ENCODE data around the gene ITGB7.
A peak's percentile ranks its signal among the peaks of the same experiment; 100 is the strongest.
"Not testable (repeated sequence)": the region's sequence is repeated elsewhere in the genome, so short reads cannot be mapped to it uniquely, and the experiment has no call there.

The ITGB7 gene

DNA sequence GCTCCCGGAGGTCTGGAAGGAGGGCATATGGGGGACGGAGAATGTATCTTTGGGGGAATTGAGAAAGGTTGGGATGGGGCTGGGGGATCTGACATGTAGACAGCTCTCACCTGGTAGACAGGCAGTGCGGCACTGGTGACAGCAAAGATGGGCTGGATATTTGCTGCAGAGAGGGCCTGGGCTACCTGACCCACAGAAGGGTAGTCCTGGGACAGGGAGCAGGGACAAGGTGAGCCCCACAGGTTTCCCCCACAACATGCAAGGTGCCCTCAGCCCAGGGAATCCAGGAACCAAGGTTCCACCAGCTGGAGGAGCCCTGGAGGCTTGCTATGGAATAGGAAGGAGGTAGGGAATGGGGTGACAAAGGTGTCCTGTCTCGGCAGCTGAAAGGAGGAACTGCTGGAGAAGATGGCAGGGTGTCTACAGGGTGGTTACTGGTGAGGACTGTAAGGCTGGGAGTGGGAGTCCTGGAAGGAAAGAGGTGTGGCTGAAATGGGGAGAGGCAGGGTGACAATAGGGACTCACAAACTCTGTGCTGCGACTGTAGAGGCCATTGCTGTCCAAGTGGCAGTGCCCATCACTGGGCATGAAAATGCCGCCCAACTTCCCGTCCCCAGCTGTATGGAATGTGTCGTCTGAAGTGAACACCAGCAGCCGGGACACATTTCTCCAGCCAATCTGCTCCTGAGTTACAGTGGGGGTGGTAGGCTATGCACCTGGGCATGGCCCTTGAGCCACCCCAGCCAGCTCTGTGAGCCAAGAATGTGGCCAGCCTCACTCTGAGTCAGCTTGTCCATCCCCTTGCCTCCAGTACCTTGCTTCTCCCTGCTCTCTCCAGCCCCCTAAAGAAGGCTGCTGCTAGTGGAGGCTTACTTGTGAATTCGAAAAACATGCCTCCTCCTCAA, 11.3 kb downstream of the ITGB7 start:
- DNase-seq = no peak

- DNase-seq = no peak
Measured at GRCh38 chr12:53194973-53195372, 12.1 kb downstream of the ITGB7 start.

GRCh38 chr12:53193985-53194716, 12.9 kb downstream of the ITGB7 start:
- DNase-seq = no peak

- DNase-seq = no peak
Measured at GRCh38 chr12:53193040-53193439, 14.0 kb downstream of the ITGB7 start.

DNA sequence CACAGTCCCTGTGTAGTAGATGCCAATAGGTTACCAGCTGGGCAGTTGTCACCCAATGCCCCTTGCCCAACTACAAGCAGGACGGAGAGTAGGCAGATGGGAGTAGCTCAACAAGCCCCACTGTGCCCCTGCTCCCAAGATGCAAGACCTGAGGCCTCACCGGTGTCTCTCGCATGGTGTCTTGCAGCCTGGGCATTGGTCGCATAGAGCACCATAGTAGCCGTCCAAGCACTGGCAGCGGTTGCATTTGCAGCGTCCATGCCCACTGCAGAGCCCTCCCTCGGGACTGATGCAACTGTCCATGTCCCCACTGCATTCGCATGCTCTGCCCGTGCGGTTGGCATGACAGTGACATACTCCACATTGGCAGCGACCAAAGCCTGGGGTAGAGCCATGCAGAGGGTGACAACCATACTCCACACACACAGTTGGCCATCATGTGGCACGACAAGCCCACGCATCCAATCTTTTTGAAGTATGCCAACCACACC, 14.5 kb downstream of the ITGB7 start:
- DNase-seq = no peak

GRCh38 chr12:53191885-53192530, 15.0 kb downstream of the ITGB7 start:
- no peak for DNase-seq

DNA sequence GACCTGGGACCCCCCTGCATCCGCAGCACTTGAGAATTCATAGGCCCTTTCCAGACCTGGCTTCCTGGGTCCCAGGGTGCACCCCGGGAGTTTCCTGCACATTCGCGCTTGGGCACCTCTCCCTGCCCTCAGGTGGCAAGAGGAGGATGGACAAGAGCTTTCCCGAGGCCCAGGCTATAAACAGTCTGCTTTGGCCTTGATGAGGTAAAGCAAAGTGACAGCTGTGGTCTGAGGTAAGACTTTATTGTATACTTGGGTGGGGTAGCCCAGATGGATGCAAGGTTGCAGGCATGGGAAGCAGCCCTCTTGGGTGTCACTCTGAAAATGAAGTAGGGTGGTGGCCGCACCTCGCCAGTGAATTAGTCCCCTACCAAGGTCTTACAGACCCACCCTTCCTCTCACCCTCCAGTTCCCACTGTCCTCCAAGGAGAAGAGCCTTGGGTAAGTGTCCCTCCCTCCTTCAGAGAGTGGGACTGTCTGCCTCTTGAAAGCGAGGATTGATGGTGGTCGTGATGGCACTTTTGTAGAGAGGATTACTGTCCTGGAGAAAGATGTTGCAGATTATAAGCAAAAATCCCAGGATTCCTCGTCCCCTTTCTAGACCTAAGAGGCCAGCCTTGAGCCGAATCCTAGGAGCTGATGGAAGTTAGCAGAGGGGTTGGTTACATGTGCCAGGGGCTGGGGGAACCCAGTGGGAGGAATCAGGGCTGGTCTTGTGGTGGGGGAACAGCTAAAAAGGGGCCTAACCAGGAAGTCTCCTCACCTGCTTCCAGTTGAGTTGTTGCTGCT, 15.8 kb downstream of the ITGB7 start:
- DNase-seq = no peak

DNA sequence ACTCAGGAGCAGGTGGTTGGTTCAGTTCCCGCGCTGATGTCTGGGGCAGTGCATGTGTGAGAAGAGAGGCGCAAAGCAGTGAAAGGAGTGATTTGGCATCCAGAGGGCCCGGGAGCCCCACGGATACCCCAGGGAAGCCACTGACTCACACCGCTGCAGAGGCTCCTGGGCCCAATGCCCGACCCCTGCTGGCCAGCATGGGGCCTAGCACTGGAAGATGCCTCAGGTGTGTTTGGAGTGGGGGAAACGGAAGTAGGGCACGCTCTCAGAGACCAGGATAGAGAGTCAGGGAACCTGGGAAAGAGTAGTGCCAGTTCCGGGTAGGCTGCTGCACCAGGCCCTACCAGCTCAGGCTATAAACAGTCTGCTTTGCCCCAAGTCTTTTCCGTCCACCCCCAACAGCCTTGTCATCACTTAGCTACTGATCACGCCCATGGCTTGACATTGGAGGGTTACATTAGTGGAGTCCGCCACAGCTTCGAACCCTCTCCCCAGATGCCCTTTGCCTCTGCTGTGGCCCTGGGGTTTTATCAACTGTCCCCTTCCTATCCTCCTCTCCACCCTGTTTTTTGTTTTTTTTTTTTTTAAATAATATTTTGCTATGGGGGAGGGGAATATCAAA, 16.8 kb downstream of the ITGB7 start:
- peak; percentile 68 for DNase-seq

- no peak for DNase-seq
Measured at GRCh38 chr12:53187145-53187899, 19.7 kb downstream of the ITGB7 start.

DNA sequence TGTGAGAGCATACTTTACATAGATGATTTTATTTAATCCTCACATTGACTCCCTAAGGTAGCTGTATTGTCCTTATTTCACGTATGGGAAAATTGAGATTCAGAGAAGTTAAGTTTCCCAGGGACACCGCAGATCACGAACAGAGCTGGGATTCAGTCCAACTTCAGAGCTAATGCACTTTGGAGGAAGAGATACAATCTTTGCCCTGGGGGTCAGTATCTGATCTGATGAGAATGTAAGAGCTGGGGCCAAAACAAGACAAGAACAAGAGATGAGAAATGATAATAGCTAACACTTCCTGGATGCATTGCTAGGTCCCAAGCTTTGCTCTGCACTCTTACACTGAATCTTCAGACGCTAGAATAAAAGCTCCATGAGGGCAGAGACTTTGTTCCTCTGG, 20.3 kb downstream of the ITGB7 start:
- no peak for DNase-seq

GRCh38 chr12:53185582-53186153, 21.4 kb downstream of the ITGB7 start:
- DNase-seq = no peak

GRCh38 chr12:53184828-53185227, 22.2 kb downstream of the ITGB7 start:
- DNase-seq = no peak

- DNase-seq = no peak
Measured at GRCh38 chr12:53182903-53183302, 24.1 kb downstream of the ITGB7 start.

DNA sequence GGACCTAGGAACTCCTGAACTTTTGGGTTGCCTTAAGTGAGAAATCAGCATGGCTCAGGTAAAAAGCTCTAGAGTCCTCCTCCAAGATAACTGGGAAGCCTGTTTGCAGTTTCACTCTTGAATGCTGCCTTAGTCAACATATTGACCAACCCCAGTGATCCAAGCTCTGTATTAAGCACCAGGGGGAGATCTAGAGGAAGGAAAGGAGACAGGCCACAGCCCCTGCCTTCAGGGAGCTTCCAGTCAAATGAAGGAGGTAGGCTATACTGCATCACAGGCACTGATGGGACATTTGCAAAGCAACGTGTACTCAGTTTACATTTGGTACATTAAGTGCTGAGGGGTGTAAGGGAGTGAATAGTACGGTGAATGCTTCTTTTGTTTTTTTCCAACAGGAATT, 25.1 kb downstream of the ITGB7 start:
- no peak for DNase-seq

DNA sequence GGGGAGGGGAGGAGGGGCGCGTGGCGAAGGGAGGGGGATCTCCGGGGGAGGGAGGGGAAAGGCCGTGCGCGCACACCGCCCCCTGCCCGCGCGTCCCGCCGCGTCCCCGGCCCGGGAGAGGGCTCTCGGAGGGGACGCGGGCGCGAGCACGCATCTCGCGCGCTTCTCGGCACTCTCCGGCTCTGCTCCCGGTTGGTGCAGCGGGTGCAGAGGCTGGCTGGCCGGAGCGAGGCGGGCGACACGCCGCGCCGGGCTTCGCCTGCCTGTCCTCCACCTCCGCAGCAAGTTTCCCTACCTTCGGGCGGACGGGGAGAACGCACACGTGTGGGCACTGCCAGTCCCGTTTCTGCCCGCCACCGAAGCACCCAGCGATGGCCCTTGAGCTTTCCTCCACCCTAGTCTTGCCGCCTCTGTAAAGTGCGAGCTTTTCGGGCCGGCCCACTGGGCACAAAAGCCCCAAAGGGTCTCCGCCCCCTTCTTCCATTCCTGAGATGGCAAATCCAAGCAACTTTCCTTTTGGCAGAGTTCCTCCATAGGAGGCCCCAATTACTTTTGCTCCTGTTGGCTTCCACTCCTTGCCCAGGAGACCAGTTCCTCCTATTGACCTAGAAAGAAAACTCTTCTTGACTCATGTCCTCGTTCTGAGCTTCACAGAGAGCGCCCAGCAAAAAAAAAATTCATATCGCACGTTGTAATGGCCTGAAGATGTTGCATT, 26.0 kb downstream of the ITGB7 start:
- DNase-seq = peak; percentile 87

DNA sequence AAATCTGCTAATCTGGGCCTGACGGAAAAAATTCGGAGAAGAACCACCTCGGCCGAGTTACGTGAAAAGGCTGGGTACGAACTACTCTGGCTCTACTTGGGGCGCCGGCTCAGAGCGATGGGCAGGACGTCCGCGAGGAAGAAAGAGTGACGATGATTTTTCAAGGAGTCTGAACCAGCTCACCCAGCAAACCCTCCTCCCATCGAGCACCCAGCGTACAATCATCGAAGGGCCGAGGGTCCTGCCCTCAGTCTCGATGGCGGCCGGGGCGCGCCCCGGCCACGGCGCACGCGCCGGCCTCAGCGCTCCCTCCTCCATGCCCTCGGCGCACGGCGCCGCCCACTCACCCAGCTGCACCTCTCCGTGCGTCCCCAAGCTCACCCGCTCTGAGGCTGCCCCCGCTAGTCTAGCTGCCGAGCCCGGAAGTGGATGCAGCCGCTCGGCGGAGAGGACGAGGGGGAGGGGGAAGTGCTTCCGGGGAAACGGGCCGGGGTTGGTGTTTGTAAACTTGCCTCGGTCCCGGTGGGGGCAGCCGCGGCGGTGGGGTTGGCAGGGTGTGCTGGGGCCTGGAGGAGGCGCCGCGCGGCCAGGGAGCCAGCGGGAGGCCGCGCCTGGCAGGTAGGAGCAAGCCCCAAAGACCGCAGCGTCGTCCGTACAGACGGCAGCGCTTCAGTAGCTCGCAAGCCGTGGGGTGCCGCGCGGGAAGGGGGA, 26.7 kb downstream of the ITGB7 start, which contains the start of the genes CSAD and ZNF740:
TSS of gene CSAD (minus strand) at position 706 of the 711 bp plus-strand sequence. CDS start 7,455 bp downstream, outside the sequence.
TSS of gene ZNF740 (plus strand) at position 503 of the 711 bp plus-strand sequence. CDS start 1,262 bp downstream, outside the sequence.
- DNase-seq = peak; percentile 99

DNA sequence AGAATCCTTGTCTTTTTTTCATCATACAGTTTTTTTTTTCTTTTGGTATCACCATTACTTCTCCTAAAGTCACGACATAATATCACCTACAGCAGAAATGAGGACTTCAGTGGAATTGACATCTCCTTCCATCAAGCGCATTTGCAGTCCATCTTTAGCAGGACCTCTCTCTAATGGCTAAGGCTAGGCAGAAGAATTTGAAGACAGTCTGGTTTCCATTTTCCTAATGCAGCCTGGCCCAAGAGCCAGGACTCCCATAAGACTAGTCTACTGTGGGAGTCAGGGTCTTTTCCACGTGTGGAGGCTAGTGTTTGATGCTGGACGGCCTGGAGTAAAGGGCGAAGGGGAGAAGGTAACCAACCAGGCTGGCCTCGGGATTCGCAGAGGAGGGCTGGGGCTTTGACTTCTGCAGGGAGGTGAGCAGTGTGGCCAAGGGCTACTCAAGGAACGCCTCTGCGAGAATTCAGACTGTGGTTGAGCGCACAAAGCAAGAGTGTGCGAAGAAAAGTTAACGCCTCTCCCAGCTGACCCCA, 27.3 kb downstream of the ITGB7 start:
- no peak for DNase-seq

- not testable (repeated sequence) for DNase-seq
Measured at GRCh38 chr12:53178803-53179202, 28.2 kb downstream of the ITGB7 start.

DNA sequence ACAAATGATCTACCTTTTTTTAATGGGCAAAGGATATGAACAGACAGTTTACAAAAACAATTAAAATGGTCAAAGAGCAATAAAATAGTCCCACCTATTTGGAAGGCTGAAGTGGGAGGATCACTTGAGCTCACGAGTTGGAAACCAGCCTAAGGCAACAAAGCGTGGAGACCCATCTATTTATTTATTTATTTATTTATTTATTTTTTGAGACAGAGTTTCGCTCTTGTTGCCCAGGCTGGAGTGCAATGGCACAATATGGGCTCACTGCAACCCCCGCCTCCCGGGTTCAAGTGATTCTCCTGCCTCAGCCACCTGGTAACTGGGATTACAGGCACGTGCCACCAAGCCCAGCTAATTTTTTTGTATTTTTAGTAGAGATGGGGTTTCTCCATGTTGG, 29.6 kb downstream of the ITGB7 start:
- DNase-seq = not testable (repeated sequence)

Data from CD4-positive, alpha-beta T cell treated with Interleukin-6 for 4 hours (primary cell).